Measurements from ENCODE around the gene LRCOL1.

The LRCOL1 gene

DNA sequence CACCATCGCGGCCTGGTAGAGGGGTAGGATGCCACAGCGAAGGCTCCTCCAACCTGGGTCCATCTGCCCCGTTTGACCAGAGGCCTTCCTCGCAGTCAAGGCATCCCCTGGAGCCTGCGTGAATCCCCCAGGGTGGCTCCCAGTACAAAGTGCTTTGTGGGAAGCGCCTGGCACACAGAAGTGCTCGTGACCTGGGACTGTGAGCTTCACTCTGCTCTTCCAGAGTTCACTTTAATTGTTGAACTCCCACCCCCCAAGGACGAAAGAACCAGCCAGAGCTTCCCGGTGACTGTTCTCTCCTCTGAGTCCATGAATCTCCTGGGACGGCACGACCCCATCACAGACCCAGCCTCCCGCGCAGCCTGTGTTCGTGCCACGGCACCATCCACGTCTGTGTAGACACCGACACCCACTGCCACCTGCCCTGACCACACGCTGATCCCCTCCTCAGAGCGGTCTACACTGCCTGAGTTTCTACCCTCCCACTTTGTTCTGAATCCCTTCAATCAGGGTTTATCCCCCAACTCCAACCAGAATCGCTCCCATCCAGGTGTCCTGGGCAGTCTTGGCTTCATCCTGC, 24.1 kb upstream of the LRCOL1 start:
- no peak overlapping the region for H3K4me3 ChIP-seq (ENCODE audit: low read depth, low read length)
- TF ChIP-seq, protein P1, sequence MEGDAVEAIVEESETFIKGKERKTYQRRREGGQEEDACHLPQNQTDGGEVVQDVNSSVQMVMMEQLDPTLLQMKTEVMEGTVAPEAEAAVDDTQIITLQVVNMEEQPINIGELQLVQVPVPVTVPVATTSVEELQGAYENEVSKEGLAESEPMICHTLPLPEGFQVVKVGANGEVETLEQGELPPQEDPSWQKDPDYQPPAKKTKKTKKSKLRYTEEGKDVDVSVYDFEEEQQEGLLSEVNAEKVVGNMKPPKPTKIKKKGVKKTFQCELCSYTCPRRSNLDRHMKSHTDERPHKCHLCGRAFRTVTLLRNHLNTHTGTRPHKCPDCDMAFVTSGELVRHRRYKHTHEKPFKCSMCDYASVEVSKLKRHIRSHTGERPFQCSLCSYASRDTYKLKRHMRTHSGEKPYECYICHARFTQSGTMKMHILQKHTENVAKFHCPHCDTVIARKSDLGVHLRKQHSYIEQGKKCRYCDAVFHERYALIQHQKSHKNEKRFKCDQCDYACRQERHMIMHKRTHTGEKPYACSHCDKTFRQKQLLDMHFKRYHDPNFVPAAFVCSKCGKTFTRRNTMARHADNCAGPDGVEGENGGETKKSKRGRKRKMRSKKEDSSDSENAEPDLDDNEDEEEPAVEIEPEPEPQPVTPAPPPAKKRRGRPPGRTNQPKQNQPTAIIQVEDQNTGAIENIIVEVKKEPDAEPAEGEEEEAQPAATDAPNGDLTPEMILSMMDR (IDR thresholded peaks at IDR 0.05; ENCODE audit: insufficient read depth, low read depth, low read length, missing control alignments) = no peak
- DNase-seq (ENCODE audit: low read depth) = no peak

DNA sequence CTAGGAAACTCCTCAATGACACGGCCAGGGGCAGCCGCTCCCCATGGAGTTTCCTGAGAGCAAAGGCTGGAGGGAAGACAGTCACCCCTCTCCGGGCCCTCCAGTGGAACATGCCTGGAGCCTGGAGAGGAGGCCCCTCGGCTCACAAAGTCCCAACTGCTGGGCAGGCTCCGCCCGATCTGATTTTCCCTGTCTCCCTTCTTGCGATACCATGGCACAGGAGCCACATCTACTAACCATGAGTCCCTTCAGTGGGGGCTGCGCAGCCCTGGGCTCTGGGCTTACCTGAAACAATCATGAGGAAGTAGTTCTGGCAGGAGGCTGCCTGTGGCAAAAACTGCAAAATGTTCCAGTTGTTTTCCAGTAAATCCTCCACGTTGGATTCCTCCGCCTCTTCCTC, 23.5 kb upstream of the LRCOL1 start:
- TF ChIP-seq, protein P1 (IDR thresholded peaks at IDR 0.05; ENCODE audit: insufficient read depth, low read depth, low read length, missing control alignments) = no peak
- no peak overlapping the region for H3K4me3 ChIP-seq (ENCODE audit: low read depth, low read length)
- DNase-seq (ENCODE audit: low read depth) = no peak

DNA sequence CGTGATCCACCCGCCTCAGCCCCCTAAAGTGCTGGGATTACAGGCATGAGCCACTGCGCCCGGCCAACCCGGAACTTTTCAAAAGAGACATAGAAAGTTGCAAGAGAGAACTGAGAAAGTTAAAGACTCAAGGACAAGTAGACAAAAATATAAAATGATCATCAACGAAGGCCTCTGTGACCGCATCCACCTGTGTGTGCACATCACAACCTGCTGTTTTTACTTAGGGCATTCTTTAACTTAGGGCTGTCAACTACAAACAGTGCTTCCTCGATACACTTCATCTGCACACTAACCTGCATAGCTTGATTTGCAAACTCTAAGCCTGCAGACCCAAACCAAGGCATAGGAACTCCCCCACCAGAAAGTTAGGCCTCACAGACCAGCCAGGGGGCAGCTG, 23.0 kb upstream of the LRCOL1 start:
- H3K4me3 ChIP-seq (ENCODE audit: low read depth, low read length) = no peak overlapping the region
- no peak for DNase-seq (ENCODE audit: low read depth)
- TF ChIP-seq, protein P1 (IDR thresholded peaks at IDR 0.05; ENCODE audit: insufficient read depth, low read depth, low read length, missing control alignments) = no peak

DNA sequence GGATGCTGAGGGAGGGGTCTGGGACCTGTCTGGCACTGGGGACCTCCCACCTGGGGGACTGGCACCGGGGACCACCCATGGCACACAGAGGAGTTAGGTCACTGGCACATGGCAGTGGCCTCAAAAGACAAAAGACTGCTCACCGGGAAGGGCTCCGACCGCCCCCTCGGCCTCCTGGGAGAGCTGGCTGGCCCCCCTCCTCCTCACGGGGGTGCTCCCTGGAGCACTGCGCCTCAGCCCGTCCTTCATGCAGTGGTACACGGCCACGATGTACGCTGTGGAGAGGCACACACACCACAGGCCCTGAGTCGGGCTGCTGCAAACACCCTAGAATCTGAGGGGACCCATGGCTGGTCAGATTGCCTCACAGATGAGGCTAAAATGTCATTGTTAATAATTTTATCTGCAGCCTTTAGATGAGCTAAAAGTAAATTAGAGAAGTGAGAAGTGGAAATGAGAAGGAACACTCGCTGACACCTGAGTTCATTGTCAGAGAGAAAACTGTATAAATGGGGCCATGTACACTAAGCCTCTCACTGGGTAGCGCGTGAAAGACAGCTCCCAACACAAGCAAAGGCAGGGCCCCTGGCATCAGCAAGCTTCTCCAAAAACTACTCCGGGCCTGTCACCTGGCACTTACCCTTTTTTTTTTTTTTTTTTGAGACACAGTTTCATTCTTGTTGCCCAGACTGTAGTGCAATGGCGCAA, 22.3 kb upstream of the LRCOL1 start:
- TF ChIP-seq, protein P1 (IDR thresholded peaks at IDR 0.05; ENCODE audit: insufficient read depth, low read depth, low read length, missing control alignments) = no peak
- DNase-seq (ENCODE audit: low read depth) = no peak
- no peak overlapping the region for H3K4me3 ChIP-seq (ENCODE audit: low read depth, low read length)

DNA sequence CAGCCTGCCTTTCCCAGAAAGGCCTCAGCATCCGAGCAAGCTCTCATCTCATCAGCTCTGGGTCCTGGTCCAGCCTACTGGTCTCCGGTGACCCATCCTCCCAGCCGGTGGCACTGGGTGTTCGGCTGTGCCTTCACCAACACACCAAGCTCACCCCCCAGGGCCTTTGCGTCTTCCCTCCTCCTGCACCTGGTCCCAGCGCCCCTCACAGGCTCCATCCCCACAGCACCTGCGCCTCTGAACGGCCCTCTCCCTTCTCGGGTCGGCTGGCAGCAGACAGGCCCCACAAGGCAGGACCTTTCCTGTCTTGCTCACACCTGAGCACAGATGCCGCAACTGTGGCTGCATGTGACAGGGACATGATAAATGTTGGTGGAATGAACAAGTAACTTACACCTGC, 21.3 kb upstream of the LRCOL1 start:
- no peak overlapping the region for H3K4me3 ChIP-seq (ENCODE audit: low read depth, low read length)
- DNase-seq (ENCODE audit: low read depth) = no peak
- TF ChIP-seq, protein P1 (IDR thresholded peaks at IDR 0.05; ENCODE audit: insufficient read depth, low read depth, low read length, missing control alignments) = no peak

DNA sequence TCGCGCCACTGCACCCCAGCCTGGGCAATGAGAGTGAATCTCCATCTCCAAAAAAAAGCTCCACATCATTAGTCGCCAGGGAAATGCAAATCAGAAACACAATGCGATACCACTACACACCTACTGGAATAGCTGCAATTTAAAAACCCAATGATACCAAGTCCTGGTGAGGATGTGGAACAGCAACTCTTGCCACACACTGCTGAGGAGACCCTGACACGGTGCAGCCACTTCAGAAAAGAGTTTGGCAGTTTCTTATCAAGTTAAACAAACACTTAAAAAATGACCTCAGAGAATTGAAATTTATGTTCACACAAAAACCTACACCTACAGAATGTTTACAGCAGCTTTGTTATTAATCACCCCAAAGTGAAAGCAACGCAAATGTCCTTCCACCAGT, 20.3 kb upstream of the LRCOL1 start:
- TF ChIP-seq, protein P1 (IDR thresholded peaks at IDR 0.05; ENCODE audit: insufficient read depth, low read depth, low read length, missing control alignments) = no peak
- DNase-seq (ENCODE audit: low read depth) = no peak
- H3K4me3 ChIP-seq (ENCODE audit: low read depth, low read length) = no peak overlapping the region

DNA sequence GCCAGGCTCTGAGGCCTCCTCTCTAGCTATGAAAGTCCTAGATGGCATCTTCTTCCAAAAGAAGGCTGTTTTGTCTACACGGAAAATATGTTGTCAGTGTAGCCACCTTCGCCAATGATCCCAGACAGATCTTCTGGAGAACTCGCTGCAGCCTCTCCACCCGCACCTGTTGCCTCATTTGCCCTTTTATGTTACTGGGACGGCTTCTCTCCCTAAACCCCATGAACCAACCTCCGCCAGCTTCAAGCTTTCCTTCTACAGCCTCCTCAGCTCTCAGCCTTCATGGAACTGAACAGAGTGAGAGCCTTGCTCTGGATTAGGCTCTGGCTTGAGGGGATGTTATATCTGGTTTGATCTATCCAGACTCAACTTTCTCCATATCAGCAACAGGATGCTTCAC, 18.9 kb upstream of the LRCOL1 start:
- H3K4me3 ChIP-seq (ENCODE audit: low read depth, low read length) = no peak overlapping the region
- TF ChIP-seq, protein P1 (IDR thresholded peaks at IDR 0.05; ENCODE audit: insufficient read depth, low read depth, low read length, missing control alignments) = no peak
- no peak for DNase-seq (ENCODE audit: low read depth)

Data from GM12865 (cell line).